Measurements from ENCODE around the gene TRIM38. TPM values are rescaled to one million over a fixed set of nuclear protein-coding genes. Genes with fewer than 3 reads are reported as not detected.
A peak's percentile ranks its signal among the peaks of the same experiment; 100 is the strongest.

TRIM38 gene
- total RNA-seq, 2 donors from 2014 or later: 8.7 to 12.0 TPM

DNA sequence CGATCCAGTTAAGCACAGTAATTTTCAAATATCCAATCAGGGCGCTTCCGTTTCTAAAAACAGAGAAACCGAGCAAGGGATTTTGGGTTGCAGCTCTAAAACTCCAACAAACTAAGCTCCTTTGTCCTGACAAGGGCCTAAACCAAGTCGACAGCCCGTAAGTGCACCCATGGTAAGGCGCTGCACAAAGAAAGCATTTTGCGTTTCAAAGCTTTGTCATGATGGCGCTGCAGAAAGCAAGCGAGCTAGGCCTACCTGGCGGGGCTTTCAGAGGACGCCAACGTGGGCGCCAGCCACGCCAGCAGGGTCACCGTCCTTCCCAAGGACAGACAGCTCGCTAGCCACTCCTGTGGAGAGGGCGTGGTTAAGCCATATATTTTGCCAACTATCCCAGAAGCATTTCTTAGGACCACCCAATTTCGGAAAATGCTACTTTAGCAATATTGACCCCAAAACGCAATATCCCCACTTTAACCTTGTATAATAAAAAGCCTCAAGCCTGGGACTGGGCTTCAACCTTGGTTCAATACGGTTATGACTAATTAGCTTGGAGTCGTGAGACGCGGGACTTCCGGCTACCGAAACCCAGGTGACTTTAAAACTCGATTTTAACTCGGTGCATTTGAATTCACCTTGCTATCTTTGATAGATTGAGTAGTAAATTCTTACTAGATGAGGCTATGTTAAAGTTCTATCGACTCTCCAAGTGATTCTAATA is 53.8 kb downstream of the TRIM38 start:
- no peak for TF ChIP-seq POLR2A (IDR thresholded peaks at IDR 0.05)
- no peak for TF ChIP-seq POLR2AphosphoS5 (IDR thresholded peaks at IDR 0.05)
- TF ChIP-seq, protein P1, sequence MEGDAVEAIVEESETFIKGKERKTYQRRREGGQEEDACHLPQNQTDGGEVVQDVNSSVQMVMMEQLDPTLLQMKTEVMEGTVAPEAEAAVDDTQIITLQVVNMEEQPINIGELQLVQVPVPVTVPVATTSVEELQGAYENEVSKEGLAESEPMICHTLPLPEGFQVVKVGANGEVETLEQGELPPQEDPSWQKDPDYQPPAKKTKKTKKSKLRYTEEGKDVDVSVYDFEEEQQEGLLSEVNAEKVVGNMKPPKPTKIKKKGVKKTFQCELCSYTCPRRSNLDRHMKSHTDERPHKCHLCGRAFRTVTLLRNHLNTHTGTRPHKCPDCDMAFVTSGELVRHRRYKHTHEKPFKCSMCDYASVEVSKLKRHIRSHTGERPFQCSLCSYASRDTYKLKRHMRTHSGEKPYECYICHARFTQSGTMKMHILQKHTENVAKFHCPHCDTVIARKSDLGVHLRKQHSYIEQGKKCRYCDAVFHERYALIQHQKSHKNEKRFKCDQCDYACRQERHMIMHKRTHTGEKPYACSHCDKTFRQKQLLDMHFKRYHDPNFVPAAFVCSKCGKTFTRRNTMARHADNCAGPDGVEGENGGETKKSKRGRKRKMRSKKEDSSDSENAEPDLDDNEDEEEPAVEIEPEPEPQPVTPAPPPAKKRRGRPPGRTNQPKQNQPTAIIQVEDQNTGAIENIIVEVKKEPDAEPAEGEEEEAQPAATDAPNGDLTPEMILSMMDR (IDR thresholded peaks at IDR 0.05): no peak
- 36% methylated on average over 29 of the region's 29 CpGs for WGBS
- peak overlapping the region in 1 of 2 donors; percentile 22 for H3K4me3 ChIP-seq
- peak overlapping the region in 1 of 2 donors; percentile 71 for H3K27ac ChIP-seq
- intact Hi-C loops (cut with DNase I): no loop called here
- H3K4me1 ChIP-seq (replicated peaks): no peaks in the 10 kb centered on the region
- H3K9me3 ChIP-seq: no peaks in the 10 kb centered on the region
- DNase-seq (ENCODE audit: low spot score): no peak
- no peaks in the 10 kb centered on the region for H3K27me3 ChIP-seq (replicated peaks; ENCODE audit: insufficient read depth)
- H3K36me3 ChIP-seq: no peaks in the 10 kb centered on the region

DNA sequence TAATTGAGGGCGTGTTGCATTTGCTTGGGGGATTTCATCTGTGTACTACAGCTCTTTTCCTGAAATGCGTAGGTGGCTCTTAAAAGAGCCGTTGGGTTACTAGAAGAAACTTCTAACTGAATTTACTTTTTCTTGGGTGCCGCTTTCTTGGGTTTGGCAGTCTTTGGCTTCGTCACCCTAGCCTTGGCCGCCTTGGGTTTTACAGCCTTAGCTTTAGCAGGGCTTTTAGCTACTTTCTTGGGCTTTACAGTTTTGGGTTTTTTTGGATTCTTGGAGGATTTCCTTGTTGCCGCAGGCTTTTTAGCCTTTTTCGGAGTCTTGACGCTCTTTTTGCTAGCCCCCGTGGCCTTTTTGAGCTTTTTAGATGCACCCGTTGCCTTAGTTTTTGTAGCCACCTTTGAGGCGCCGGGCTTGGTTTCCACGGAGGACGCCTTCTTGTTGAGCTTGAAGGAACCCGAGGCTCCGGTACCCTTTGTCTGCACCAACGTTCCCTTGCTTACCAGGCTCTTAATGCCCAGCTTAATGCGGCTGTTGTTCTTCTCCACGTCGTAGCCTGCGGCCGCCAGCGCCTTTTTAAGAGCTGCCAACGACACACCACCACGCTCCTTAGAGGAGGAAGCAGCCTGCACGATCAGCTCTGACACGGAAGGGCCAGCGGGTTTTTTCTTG is 54.5 kb downstream of the TRIM38 start:
- peak overlapping the region; percentile 22 to 26 for H3K4me3 ChIP-seq
- peak; percentile 55 for DNase-seq (ENCODE audit: low spot score)
- intact Hi-C loops (cut with DNase I): no loop called here

DNA sequence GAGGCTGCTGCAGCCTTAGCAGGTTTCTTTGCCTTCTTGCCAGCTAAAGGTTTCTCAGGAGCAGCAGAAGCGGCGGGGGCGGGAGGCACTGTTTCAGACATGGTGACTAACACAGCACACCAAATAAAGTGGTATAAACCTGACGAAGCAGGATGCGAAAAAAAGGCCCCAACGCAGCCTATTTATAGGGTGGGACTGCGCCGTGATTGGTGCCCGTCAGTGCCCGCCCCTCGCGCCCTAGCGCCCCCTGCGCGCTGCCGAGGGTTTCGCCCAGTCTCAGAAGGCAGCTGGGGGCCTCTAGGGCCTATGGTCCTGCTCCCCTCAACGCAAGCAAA is 55.0 kb downstream of the TRIM38 start:
- 5% methylated on average over 18 of the region's 18 CpGs for WGBS
- intact Hi-C loops (cut with DNase I): no loop called here
- no peak for DNase-seq (ENCODE audit: low spot score)
- H3K9me3 ChIP-seq: no peaks in the 10 kb centered on the region
- H3K4me3 ChIP-seq: peak overlapping the region; percentile 22 to 26
- peak overlapping the region; percentile 59 to 71 for H3K27ac ChIP-seq
- no peaks in the 10 kb centered on the region for H3K27me3 ChIP-seq (replicated peaks; ENCODE audit: insufficient read depth)
- H3K4me1 ChIP-seq (replicated peaks): no peaks in the 10 kb centered on the region
- H3K36me3 ChIP-seq: no peaks in the 10 kb centered on the region
- TF ChIP-seq POLR2AphosphoS5 (IDR thresholded peaks at IDR 0.05): peak; percentile 44
- peak; percentile 56 for TF ChIP-seq POLR2A (IDR thresholded peaks at IDR 0.05)
- TF ChIP-seq, protein P1 (IDR thresholded peaks at IDR 0.05): peak in 2 of 4 experiments; percentile 22 to 31

More for the DNA sequence above, 54.5 kb downstream of the TRIM38 start:
- Histone ChIP-seq H3K36me3 (no peaks in the 10 kb centered on the region), H3K4me1 (replicated peaks) (no peaks in the 10 kb centered on the region), H3K27me3 (replicated peaks; ENCODE audit: insufficient read depth) (no peaks in the 10 kb centered on the region), H3K27ac (peak overlapping the region; percentile 59 to 71), H3K9me3 (no peaks in the 10 kb centered on the region)
- TF ChIP-seq, protein P1 (IDR thresholded peaks at IDR 0.05): no peak
- TF ChIP-seq POLR2A (IDR thresholded peaks at IDR 0.05) (no peak), POLR2AphosphoS5 (IDR thresholded peaks at IDR 0.05) (no peak)
- 18% methylated on average over 29 of the region's 29 CpGs for WGBS

DNA sequence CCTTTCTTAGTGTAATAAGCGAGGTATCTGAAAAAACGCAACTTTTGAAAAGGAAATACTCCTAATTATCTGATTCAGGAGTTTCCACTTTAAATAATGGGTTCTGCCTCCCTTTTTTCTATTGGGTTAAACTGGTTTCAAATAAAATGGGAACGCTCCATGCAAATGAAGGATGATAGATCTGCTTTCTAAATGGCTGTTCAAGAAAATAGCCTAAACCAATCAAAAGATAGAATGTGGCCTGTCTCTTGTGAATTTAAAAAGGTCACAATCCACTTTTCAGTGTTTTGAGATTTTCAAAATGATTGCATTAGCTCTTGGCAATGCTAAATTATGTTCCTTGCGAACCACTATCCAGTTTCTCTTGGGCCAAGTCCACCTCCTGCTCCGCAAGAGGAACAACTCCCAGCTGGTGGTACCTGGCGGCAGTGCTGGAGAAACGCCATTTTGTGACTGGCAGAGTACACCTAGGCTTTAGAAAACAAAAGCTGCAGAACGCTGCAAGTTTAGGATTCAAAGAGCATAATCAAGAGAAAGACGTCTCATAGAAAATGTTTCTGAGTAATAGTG is 56.7 kb downstream of the TRIM38 start:
- intact Hi-C loops (cut with DNase I): no loop called here
- Histone ChIP-seq H3K27ac (no peak overlapping the region), H3K4me3 (no peak overlapping the region), H3K4me1 (replicated peaks) (no peaks in the 10 kb centered on the region), H3K27me3 (replicated peaks; ENCODE audit: insufficient read depth) (no peaks in the 10 kb centered on the region), H3K9me3 (no peaks in the 10 kb centered on the region), H3K36me3 (no peaks in the 10 kb centered on the region)
- DNase-seq (ENCODE audit: low spot score): no peak
- TF ChIP-seq, protein P1 (IDR thresholded peaks at IDR 0.05): no peak
- no peak for TF ChIP-seq POLR2AphosphoS5 (IDR thresholded peaks at IDR 0.05)
- no peak for TF ChIP-seq POLR2A (IDR thresholded peaks at IDR 0.05)
- 45% methylated on average over 9 of the region's 9 CpGs for WGBS

Data from prostate gland (tissue), 2 donors.